GM18499 (cell line): ENCODE results near the gene ATXN7L3.
"Not testable (repeated sequence)": the region's sequence is repeated elsewhere in the genome, so short reads cannot be mapped to it uniquely, and the experiment has no call there.

Experiments used
- ATAC-seq: cut with Tn5 transposase; IDR thresholded peaks from one replicate; pipeline ENCODE4 v1.9.1; 2021; ENCODE audit warnings: moderate number of reproducible peaks; ENCODE audit not compliant: insufficient read depth, unreplicated experiment

Gene ATXN7L3, protein sequence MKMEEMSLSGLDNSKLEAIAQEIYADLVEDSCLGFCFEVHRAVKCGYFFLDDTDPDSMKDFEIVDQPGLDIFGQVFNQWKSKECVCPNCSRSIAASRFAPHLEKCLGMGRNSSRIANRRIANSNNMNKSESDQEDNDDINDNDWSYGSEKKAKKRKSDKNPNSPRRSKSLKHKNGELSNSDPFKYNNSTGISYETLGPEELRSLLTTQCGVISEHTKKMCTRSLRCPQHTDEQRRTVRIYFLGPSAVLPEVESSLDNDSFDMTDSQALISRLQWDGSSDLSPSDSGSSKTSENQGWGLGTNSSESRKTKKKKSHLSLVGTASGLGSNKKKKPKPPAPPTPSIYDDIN

GRCh38 chr17:44199553-44200477, at the start of gene ATXN7L3:
ATXN7L3 (minus strand) TSS chr17:44199884; CDS start chr17:44198070, 1,814 bp downstream.
- peak; percentile 43 for ATAC-seq

DNA sequence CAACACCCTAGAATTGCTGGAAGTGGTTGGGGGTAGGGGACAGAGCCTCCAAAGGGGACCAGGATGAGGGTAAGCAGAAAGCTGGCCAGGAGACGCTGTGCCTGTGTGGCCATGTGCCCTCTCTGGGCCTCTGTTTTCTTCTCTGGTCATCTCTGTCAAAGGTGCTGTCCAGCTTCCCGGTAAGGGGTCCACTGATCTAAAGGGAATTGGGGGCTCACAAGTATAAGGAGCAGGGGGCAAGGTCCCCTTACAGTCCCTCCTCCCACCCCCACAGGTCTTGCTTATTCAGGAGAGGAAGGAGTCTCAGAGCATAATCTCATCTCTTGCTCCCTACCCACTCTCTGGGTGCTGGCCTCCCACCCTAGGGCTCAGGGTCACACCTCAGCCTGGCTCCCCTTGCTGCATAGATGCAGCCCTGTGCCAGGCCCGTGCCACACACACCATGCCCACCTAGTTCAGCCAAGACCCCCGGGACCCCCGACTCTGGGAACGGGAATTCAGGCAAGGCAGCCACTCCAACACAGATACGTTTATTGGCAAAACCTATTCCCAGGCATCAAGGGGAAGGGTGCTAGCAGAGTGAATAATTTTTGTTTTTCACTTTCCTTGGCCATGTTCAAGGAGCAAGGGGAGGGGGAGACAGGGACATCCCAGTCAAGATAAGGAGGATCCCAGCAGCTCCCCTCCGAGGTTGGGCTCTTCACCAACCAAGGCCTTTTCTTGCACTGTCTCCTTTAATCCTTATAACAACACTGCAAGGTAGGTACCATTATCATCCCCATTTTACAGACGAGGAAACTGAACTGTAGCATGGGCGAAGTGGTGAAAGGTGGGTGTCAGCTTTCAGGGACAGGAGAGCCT, 48.4 kb upstream of the ATXN7L3 start:
- no peak for ATAC-seq

- ATAC-seq: no peak
Observed at GRCh38 chr17:44247440-44247841, 47.8 kb upstream of the ATXN7L3 start.

DNA sequence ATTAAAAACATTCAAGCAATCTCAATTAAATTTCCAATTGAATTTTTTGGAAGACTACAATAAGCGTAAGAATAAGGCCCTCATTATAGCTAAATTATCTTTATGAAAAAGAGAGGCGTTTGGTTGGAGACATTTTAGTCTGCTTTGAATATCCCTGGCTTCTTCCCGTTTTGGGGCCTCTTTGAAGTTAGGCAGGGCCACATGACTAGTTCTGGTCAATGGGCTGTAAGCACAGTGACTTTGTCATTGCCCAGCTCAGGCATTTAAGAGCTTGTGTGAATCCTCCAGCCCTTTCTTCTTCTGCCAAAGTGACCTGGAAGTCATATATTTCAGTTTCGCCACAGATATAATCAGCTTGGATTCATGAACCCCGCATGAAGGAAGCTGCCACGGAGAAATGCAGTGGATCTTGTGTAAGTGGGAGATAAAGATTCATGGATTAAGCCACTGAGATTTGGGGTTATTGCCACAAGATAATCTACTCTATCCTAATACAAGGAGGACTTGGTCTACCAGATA, 41.5 kb upstream of the ATXN7L3 start:
- no peak for ATAC-seq

DNA sequence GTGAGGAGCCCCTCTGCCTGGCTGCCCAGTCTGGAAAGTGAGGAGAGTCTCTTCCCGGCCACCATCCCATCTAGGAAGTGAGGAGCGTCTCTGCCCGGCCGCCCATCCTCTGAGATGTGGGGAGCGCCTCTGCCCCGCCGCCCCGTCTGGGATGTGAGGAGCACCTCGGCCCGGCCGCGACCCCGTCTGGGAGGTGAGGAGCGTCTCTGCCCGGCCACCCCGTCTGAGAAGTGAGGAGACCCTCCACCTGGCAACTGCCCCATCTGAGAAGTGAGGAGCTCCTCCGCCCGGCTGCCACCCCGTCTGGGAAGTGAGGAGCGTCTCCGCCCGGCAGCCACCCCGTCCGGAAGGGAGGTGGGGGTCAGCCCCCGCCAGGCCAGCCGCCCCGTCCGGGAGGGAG, 38.2 kb upstream of the ATXN7L3 start:
- not testable (repeated sequence) for ATAC-seq

DNA sequence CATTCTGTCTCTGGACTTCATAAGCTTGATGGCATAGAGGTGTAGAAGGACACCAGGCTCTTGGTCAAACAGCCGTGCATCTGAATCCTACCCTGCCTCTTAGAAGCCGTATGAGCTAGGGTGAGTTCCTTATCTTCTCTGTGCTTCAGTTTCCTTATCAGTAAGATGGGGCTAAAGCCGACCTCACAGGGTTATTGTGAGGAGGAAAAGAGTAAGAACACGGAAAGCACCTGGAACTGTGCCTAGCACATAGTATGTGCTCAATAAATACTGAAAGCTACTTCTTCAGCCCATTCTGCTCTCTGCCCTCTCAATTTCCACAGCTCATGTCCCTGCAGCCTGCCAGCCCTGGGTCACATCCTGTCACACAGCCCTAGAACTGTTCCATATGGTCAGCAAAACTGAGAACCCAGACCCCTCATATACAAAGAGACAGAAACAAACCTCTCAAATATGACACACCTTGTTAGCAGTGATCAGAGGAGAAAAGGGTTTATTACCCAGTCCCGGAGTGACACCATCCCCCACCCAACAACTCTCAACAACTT, 36.8 kb upstream of the ATXN7L3 start:
- no peak for ATAC-seq

GRCh38 chr17:44235583-44235936, 35.9 kb upstream of the ATXN7L3 start:
- ATAC-seq: no peak

DNA sequence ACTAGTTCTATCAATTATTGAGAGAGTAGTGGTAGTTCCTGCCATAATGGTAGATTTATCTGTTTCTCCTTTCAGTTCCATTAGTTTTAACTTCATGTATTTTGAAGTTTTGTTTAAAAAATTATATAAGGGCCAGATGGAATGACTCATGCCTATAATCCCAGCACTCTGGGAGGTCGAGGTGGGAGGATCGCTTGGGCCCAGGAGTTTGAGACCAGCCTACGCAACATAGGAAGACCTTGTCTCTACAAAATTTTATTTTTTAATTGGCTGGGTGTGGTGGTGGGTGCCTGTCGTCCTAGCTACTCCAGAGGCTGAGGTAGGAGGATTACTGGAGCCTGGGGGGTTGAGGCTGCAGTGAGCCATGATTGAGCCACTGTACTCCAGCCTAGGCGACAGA, 33.9 kb upstream of the ATXN7L3 start:
- no peak for ATAC-seq

GRCh38 chr17:44232061-44232460, 32.4 kb upstream of the ATXN7L3 start:
- no peak for ATAC-seq

DNA sequence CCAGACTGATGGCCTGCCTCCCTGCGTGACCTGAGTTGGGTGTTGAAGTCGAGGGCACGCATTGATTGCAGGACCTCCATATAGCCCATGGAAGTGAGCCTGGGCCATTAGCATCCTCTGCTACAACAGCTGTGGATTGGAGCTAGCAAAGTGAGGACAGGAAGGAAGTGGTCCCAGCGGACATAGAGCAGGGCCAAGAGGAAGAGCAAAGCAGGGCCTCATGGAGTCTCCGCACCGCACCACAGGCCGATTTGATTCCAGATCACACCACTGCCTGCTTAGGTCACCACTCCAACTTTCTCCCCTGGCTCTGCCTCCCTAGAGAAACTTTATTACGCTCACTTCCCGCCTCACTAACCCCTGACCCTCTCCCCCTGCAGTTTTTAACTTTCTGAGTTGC, 30.5 kb upstream of the ATXN7L3 start:
- ATAC-seq: no peak

DNA sequence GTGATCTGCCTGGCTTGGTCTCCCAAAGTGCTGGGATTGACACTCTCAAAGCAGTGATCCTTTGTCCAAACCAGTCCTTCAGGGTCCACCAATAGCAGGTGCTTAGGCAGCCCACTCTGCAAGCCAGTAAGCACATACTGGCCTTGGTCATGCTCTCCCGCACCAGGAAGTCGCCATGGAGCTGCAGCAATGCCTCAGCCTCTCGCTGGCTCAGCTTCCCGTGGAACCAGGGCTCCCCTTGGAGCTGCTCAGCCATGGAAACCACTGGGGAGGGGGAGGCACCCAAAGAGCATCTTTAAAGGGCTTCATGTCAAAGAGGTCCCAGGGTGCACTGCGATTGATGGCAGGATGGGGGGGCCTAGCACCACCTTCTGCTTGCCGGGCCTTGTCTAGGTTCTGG, 29.4 kb upstream of the ATXN7L3 start:
- no peak for ATAC-seq

- no peak for ATAC-seq
Observed at GRCh38 chr17:44223541-44224071, 23.9 kb upstream of the ATXN7L3 start.

DNA sequence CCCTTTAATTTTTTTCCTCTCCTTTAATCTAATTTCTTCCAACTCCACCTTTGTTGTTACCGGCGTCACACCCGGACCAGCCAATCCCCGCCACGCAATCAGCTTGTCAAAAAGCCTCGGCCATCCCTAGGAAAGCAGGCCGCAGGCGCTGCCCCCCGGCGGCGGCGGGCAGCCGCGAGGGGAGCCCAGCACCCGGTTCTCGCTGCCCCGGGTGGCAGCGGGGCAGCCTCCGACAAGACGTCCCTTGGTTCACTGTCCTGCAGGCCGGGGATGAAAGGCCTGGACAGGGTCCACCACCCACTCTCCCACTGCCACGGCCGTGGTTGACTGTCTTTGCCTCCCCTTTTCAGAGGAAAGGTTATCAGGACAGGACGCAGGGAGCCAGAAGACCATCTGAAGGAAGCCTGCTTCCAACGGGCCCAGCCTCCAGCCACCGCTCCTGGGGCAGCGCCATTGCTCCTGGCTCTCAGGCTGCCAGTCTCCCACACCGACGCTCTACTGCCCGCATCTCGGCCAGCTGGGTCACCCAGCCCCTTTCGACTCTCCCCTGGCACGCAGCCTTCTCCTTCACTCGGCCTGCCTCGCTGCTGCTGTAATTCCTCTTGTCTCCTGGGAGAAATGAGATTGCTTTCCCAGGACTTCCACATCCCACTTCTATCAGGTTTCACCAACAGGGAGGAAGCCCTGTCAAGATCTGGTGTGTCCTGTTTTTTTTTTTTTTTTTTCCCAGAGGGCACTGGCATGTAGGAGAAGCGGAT, 22.6 kb upstream of the ATXN7L3 start:
- no peak for ATAC-seq

DNA sequence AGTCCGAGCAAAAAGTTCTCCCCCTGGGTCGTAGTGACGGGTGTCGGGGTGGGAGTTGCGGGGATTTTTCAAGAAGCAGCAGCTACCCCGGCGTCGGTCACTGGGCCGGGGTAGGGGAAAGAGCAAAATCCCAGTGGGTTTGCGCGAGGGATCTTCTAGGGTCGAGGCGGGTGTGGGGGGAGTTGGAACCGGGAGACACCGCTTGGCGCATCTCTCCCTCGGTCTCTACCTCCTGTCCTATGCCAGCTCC, 22.1 kb upstream of the ATXN7L3 start:
- ATAC-seq: no peak

- no peak for ATAC-seq
Observed at GRCh38 chr17:44221084-44221861, 21.6 kb upstream of the ATXN7L3 start.

GRCh38 chr17:44220213-44221083, 20.8 kb upstream of the ATXN7L3 start:
- ATAC-seq: no peak

DNA sequence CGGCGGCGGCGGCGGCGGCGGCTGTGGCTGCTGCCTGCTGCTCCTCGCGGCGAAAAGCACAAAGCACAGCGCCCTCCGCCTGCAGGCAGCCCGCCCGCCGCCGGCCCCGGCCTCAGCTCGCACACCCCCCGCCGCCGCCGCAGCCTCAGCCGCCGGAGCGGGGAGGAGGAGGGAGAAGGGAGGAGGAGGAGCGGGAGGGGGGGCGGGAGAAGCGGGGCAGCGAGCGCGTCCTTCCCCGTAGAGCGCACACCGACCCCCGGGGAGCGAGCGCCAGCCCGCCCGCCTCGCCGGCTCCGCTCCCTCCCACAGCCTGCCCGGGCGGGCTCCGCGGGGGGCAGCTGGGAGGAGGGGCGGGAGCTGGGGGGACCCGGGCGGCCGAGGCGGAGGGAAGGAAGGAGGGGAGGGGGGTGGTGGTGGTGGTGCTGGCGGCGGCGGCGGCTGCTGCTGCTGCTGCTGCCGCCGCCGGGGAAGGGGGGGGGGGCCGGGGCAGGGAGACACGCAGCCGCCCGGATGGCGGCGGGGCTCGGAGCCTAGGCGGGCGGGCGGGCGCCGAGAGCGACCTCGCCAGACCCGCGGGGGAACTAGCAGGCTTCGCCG, 20.0 kb upstream of the ATXN7L3 start, which contains the start of gene UBTF:
TSS of gene UBTF (minus strand) at position 60 of the 597 bp plus-strand sequence. CDS start 1,446 bp downstream, outside the sequence.
- no peak for ATAC-seq
